HL-60 (cell line): Measurements from ENCODE around the gene ZMIZ1.

Source experiments
- CTCF ChIP-seq: IDR thresholded peaks from one replicate; pipeline ENCODE4 v1.5.1; 2011; ENCODE audit warnings: low read length, control low read depth, inconsistent platforms; ENCODE audit not compliant: insufficient read depth
- GABPA ChIP-seq: IDR thresholded peaks from 2 replicates; pipeline ENCODE4 v1.6.1; 2012; ENCODE audit warnings: low read depth
- POLR2AphosphoS5 ChIP-seq: IDR thresholded peaks from 2 replicates; pipeline ENCODE4 v1.6.1; 2012; ENCODE audit warnings: low read depth
- REST ChIP-seq: IDR thresholded peaks from 2 replicates; pipeline ENCODE4 v1.6.1; 2012; ENCODE audit warnings: low read depth; ENCODE audit not compliant: insufficient replicate concordance
- SPI1 ChIP-seq: IDR thresholded peaks from 2 replicates; pipeline ENCODE4 v1.6.1; 2012; ENCODE audit warnings: low read depth, mild to moderate bottlenecking, borderline replicate concordance

- no peak for TF ChIP-seq REST
- TF ChIP-seq CTCF, result no peak
- TF ChIP-seq SPI1, result no peak
- 0 out of 2 replicates have a peak, but pooled peaks have one; percentile 26 for TF ChIP-seq POLR2AphosphoS5
- TF ChIP-seq GABPA, result no peak
Observed at GRCh38 chr10:79306644-79307220, 238.0 kb downstream of the ZMIZ1 start.
